ENCODE measurements around the gene CASQ2.

DNA sequence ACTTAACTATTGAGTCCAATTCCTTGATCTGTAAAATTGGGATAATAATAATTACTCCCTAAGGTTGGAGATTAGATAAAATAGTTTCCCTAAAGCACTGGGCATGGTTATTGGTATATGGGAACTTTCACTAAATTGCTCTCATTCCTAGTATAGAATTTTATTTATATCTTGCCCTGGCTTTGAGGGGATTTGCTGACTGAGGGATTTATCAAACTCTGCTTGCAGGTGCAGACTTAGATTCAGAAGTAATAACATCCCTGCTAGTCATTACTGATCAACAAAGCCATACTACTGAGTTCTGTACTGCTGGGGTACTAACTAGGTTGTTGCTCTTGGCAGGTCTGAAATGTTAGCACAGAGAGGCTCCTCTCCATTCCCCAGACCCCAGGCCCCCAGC is 41.9 kb downstream of the CASQ2 start:
- TF ChIP-seq, protein P1, sequence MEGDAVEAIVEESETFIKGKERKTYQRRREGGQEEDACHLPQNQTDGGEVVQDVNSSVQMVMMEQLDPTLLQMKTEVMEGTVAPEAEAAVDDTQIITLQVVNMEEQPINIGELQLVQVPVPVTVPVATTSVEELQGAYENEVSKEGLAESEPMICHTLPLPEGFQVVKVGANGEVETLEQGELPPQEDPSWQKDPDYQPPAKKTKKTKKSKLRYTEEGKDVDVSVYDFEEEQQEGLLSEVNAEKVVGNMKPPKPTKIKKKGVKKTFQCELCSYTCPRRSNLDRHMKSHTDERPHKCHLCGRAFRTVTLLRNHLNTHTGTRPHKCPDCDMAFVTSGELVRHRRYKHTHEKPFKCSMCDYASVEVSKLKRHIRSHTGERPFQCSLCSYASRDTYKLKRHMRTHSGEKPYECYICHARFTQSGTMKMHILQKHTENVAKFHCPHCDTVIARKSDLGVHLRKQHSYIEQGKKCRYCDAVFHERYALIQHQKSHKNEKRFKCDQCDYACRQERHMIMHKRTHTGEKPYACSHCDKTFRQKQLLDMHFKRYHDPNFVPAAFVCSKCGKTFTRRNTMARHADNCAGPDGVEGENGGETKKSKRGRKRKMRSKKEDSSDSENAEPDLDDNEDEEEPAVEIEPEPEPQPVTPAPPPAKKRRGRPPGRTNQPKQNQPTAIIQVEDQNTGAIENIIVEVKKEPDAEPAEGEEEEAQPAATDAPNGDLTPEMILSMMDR (IDR thresholded peaks at IDR 0.05; ENCODE audit: low read length), result no peak
- TF ChIP-seq EZH2 (optimal IDR thresholded peaks at IDR 0.05; ENCODE audit: low read depth, low read length) (no peak), EZH2phosphoT487 (IDR thresholded peaks at IDR 0.05; ENCODE audit: low read length) (no peak)

Measured in MM.1S (cell line).